SH-SY5Y (cell line): ENCODE data around the gene CETP.

ENCODE experiments used
- GATA2 ChIP-seq: IDR thresholded peaks from 2 replicates; pipeline ENCODE4 v1.6.1; 2011; ENCODE audit warnings: mild to moderate bottlenecking, low read depth, low read length
- GATA3 ChIP-seq: IDR thresholded peaks from 2 replicates; pipeline ENCODE4 v1.6.1; 2011; ENCODE audit warnings: low read depth, mild to moderate bottlenecking, low read length, moderate library complexity

DNA sequence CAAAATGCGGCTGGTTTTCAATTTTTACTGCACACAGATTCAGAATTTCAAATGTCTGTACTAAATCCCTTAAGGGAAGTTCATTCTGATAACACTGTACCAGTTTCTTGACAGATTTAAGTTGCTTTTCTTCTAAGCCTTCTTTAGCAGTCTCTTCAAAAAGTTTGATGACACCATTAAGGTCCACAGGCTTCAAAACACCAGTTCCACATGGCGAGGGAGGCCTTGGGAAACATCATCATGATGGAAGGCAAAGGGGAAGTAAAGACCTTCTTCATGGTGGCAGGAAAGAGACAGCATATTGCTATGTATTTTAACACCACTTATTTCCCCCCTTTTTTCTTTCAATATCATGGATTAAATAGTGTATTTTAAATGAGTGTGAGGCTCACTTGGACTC lies 52.2 kb downstream of the CETP start:
- TF ChIP-seq GATA2 (no peak), GATA3 (no peak)
